Activated gamma-delta T cell treated with anti-CD3 and anti-CD28 coated beads, Interleukin-2, amount 50 U/mL, for 16 hours (primary cell): ENCODE results near the gene FAM83C.

Source experiments
- DNase-seq: peaks from one replicate; pipeline ENCODE4 v3.0.0-alpha.2; 2020; ENCODE audit warnings: low read depth

FAM83C gene

GRCh38 chr20:35283441-35284266 is 8.6 kb downstream of the FAM83C start:
- DNase-seq, result no peak

GRCh38 chr20:35281506-35282101 is 10.6 kb downstream of the FAM83C start:
- DNase-seq, result no peak

GRCh38 chr20:35280523-35280922 is 11.7 kb downstream of the FAM83C start:
- DNase-seq, result no peak

GRCh38 chr20:35279533-35280174 is 12.6 kb downstream of the FAM83C start:
- DNase-seq, result no peak

- no peak for DNase-seq
Measured at GRCh38 chr20:35279040-35279439, 13.2 kb downstream of the FAM83C start.

GRCh38 chr20:35277531-35278395 is 14.5 kb downstream of the FAM83C start, which contains the start of gene MMP24OS:
Gene MMP24OS (minus strand): TSS chr20:35278122. CDS start chr20:35277929, 193 bp downstream.
- peak; percentile 83 for DNase-seq

- no peak for DNase-seq
Measured at GRCh38 chr20:35277127-35277526, 15.1 kb downstream of the FAM83C start.

GRCh38 chr20:35276408-35276807 is 15.8 kb downstream of the FAM83C start:
- no peak for DNase-seq

- no peak for DNase-seq
Measured at GRCh38 chr20:35275741-35276251, 16.4 kb downstream of the FAM83C start.

- no peak for DNase-seq
Measured at GRCh38 chr20:35274172-35275092, 17.8 kb downstream of the FAM83C start.

- no peak for DNase-seq
Measured at GRCh38 chr20:35273449-35274171, 18.6 kb downstream of the FAM83C start.

GRCh38 chr20:35271904-35272303 is 20.3 kb downstream of the FAM83C start:
- DNase-seq, result no peak

GRCh38 chr20:35271073-35271882 is 20.9 kb downstream of the FAM83C start:
- no peak for DNase-seq

GRCh38 chr20:35270021-35270902 is 22.0 kb downstream of the FAM83C start:
- DNase-seq, result no peak

- DNase-seq, result no peak
Measured at GRCh38 chr20:35269055-35269781, 23.0 kb downstream of the FAM83C start.

- DNase-seq, result no peak
Measured at GRCh38 chr20:35267092-35267491, 25.1 kb downstream of the FAM83C start.

GRCh38 chr20:35264755-35265154 is 27.5 kb downstream of the FAM83C start:
- no peak for DNase-seq
